HUES6 (cell line): ENCODE measurements around the gene CD164L2.

ENCODE experiments used
- H3K27ac ChIP-seq: 2 replicates; pipeline ENCODE4 v1.7.0; 2013; ENCODE audit warnings: low read depth, mild to moderate bottlenecking, low read length, inconsistent platforms
- H3K27me3 ChIP-seq: 2 replicates; pipeline ENCODE4 v1.6.1; 2013; ENCODE audit warnings: low read length; ENCODE audit not compliant: control insufficient read depth, insufficient read depth
- H3K36me3 ChIP-seq: 2 replicates; pipeline ENCODE4 v1.6.1; 2013; ENCODE audit warnings: low read length; ENCODE audit not compliant: control insufficient read depth, insufficient read depth
- H3K4me1 ChIP-seq: 2 replicates; pipeline ENCODE4 v1.6.1; 2013; ENCODE audit warnings: low read length; ENCODE audit not compliant: control insufficient read depth, insufficient read depth
- H3K4me3 ChIP-seq: 2 replicates; pipeline ENCODE4 v1.5.1; 2013; ENCODE audit warnings: low read depth, low read length
- H3K9ac ChIP-seq: one replicate; pipeline ENCODE4 v1.6.1; 2013; ENCODE audit warnings: mild to moderate bottlenecking, low read length
- H3K9me3 ChIP-seq: 2 replicates; pipeline ENCODE4 v1.6.1; 2013; ENCODE audit warnings: low read depth, low read length; ENCODE audit not compliant: control insufficient read depth, insufficient read depth

CD164L2 gene

DNA sequence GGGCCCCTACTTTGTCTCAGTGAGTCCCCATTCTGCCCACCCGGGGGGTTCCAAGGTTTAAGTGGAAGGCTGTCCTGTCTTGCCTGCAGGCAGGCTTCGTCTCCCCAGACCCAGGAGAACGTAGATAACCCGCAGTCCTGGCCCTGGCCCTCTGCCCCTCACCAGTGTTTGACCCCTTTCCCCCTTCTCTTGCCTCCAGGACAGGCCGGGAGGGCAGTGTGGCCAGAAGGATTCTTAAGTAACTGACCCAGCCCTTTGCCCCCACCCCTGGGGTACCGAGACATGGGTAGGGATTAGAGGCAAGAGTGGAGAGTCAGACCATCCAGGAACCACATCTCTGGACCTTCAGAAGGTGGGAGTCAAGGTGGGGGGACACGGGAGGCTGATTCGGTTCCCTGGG is 52.3 kb downstream of the CD164L2 start:
- no peaks in the 10 kb centered on the region for H3K9me3 ChIP-seq
- no peaks in the 10 kb centered on the region for H3K27me3 ChIP-seq
- no peak overlapping the region for H3K9ac ChIP-seq
- no peak overlapping the region for H3K4me3 ChIP-seq
- no peak overlapping the region for H3K27ac ChIP-seq
- H3K36me3 ChIP-seq: peaks cover 72% of the 10 kb centered on the region
- no peaks in the 10 kb centered on the region for H3K4me1 ChIP-seq
